MM.1S (cell line): ENCODE data around the gene TANC1.

ENCODE experiments used
- CTCF ChIP-seq: fragments of 300-600 bp; sonication (generic); IDR thresholded peaks from 2 replicates; pipeline ENCODE4 v1.5.1; 2016; ENCODE audit warnings: antibody characterized with exemption, low read length, mixed read lengths
- EZH2 ChIP-seq: fragments of 300-600 bp; sonication (generic); optimal IDR thresholded peaks from 2 replicates; pipeline ENCODE3; 2017; ENCODE audit warnings: low read depth, mild to moderate bottlenecking, antibody characterized with exemption, low read length, mixed read lengths
- EZH2phosphoT487 ChIP-seq: fragments of 300-600 bp; sonication (generic); IDR thresholded peaks from 2 replicates; pipeline ENCODE4 v1.6.1; 2018; ENCODE audit warnings: antibody characterized with exemption, low read length

- TF ChIP-seq EZH2 (no peak), CTCF (no peak), EZH2phosphoT487 (no peak)
Measured at GRCh38 chr2:159078443-159078842, 110.0 kb downstream of the TANC1 start.
